ENCODE measurements around the gene LSM4. TPM values are rescaled to one million over a fixed set of nuclear protein-coding genes. Genes with fewer than 3 reads are reported as not detected.

The LSM4 gene
- total and polyA plus RNA-seq, 2 donors (not counting 3 experiments of a cell fraction or from before 2014, with no cell fraction given) = 118 to 119 TPM

DNA sequence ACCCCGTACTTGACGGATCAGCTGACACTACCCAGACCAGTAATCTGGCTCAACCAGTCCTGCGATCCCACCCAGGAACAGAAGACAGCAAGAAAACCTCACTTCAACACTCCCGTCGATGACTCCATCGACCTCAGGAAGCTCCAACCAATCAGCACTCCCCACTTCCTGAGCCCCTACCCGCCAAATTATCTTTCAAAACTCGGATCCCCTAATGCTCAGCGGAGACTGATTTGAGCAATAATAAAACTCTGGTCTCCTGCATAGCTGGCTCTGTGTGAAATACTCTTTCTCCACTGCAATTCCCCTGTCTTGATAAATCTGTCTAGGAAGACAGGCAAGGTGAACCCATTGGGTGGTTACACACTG is 1.2 kb downstream of the LSM4 start:
- Histone ChIP-seq H3K27ac (ENCODE audit: insufficient read depth, low read depth, low read length) (peak overlapping the region; percentile 73), H3K36me3 (ENCODE audit: control insufficient read depth in 2 of 2, extremely low read depth in 1 of 2, insufficient read depth in 2 of 2, low read length in 2 of 2) (no peaks in the 10 kb centered on the region), H3K4me3 (replicated peaks in 1 of 3; ENCODE audit: insufficient read depth in 1 of 3, low read depth in 1 of 3, low read length in 3 of 3) (peak overlapping the region in 2 of 3 experiments; percentile 43 to 71), H3K9me1 (replicated peaks; ENCODE audit: control insufficient read depth, extremely low read depth, insufficient read depth, low read length) (no peaks in the 10 kb centered on the region), H3K4me1 (ENCODE audit: control insufficient read depth, extremely low read depth, insufficient read depth, low read length) (peaks cover 54% of the 10 kb centered on the region), H3K9me3 (replicated peaks; ENCODE audit: control insufficient read depth, insufficient read depth, low read length) (no peaks in the 10 kb centered on the region), H3K79me2 (ENCODE audit: control insufficient read depth, insufficient read depth, low read length) (peaks cover 30% of the 10 kb centered on the region), H3K4me2 (ENCODE audit: insufficient read depth, low read length) (peak overlapping the region; percentile 69), H3K27me3 (ENCODE audit: control insufficient read depth in 2 of 2, insufficient read depth in 2 of 2, low read length in 2 of 2) (no peaks in the 10 kb centered on the region), H4K20me1 (replicated peaks; ENCODE audit: control insufficient read depth, extremely low read depth, insufficient read depth, low read length) (no peaks in the 10 kb centered on the region), H2AFZ (ENCODE audit: low read depth, low read length) (no peak overlapping the region), H3K9ac (replicated peaks; ENCODE audit: extremely low read depth, insufficient read depth, low read length) (peak overlapping the region; percentile 78)
- CTCF ChIA-PET = interaction anchor here (0.8 to 3.9 kb wide), 15 partner anchors 9 to 134 kb away, joined by 3 to 207 read pairs (median 4); partner anchors contain the start of genes GDF15 and JUND
- POLR2A ChIA-PET = interaction anchor here (1.7 to 5.3 kb wide), 3 partner anchors 17 to 41 kb away, joined by 6 to 113 read pairs (median 8); partner anchors contain the start of gene JUND
- dilution Hi-C loops (cut with MboI; ENCODE audit: extremely low pct_ligation_motif_present, low sequenced_read_pairs) (no loop called here), intact Hi-C loops (cut with micrococcal nuclease) (loop anchor here (10.0 kb wide), 1 partner anchor 207 kb away; no protein-coding TSS in a partner anchor)
- TF ChIP-seq, protein P1, sequence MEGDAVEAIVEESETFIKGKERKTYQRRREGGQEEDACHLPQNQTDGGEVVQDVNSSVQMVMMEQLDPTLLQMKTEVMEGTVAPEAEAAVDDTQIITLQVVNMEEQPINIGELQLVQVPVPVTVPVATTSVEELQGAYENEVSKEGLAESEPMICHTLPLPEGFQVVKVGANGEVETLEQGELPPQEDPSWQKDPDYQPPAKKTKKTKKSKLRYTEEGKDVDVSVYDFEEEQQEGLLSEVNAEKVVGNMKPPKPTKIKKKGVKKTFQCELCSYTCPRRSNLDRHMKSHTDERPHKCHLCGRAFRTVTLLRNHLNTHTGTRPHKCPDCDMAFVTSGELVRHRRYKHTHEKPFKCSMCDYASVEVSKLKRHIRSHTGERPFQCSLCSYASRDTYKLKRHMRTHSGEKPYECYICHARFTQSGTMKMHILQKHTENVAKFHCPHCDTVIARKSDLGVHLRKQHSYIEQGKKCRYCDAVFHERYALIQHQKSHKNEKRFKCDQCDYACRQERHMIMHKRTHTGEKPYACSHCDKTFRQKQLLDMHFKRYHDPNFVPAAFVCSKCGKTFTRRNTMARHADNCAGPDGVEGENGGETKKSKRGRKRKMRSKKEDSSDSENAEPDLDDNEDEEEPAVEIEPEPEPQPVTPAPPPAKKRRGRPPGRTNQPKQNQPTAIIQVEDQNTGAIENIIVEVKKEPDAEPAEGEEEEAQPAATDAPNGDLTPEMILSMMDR (IDR thresholded peaks at IDR 0.05; ENCODE audit: extremely low read depth in 1 of 2, insufficient read depth in 1 of 2, low read depth in 1 of 2, low read length in 2 of 2) = no peak
- TF ChIP-seq POLR2AphosphoS5 (IDR thresholded peaks at IDR 0.05; ENCODE audit: insufficient read depth, low read depth, low read length) = no peak
- no peak for TF ChIP-seq GATA2 (IDR thresholded peaks at IDR 0.05; ENCODE audit: insufficient read depth, insufficient read length, low read depth, low read length)
- no peak for FAIRE-seq
- BruUV-seq (replicated peaks) = no TSS peak
- no peak for DNase-seq (ENCODE audit: low read depth, low spot score)
